Measurements from ENCODE around the gene CCRL2.

CCRL2 gene

GRCh38 chr3:46448721-46449120, 41.7 kb downstream of the CCRL2 start:
- H3K27ac ChIP-seq (ENCODE audit: low read depth, low read length) = no peak overlapping the region
- H2AFZ ChIP-seq (ENCODE audit: low read length, unreplicated experiment) = no peak overlapping the region
- peaks cover 59% of the 10 kb centered on the region for H3K27me3 ChIP-seq (ENCODE audit: insufficient read depth, low read length)
- no peaks in the 10 kb centered on the region for H3K79me2 ChIP-seq (ENCODE audit: control insufficient read depth, insufficient read depth, low read length, unreplicated experiment)
- no peaks in the 10 kb centered on the region for H3K36me3 ChIP-seq (ENCODE audit: insufficient read depth, low read length)
- no peaks in the 10 kb centered on the region for H3K4me1 ChIP-seq (ENCODE audit: control insufficient read depth, insufficient read depth, low read length, unreplicated experiment)
- H3K4me3 ChIP-seq (ENCODE audit: low read depth, low read length) = no peak overlapping the region

DNA sequence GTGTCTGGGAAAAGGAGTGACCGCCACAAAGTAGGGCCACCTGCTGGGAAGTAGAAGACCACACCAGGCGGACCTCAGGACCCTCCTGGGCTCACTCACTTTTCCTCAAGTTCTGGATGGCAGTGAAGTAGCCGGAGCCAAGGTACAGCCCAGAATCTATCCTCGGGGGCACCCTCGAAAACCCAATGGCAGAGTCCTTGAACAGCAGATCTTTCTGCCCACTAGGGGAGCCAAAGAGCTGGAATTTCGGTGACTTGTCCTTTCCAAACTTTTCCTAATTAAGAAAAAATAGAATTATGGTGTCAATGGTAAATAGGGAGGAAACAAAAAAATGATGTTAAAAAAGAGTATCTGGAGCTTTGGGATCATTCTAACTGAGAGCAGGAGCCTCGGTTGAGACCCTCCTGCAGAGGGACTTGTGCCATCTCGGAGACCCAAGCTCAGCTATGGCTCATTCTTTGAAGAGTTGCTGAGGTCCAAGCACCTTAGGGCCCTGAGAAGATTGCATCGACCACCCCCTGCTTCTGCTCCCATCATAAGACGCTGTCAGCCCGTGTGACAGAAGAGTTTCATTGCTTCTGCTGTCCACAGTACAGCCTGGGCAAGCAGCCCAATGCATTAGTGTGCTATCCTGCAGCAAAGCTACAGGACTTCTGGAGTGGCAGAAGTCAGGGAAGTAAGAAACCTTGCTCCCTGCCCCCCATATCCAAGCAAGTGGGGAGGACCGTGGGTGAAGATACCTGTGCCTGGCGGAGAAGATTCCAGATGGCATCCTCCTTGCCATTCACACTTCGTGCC, 42.9 kb downstream of the CCRL2 start:
- Histone ChIP-seq H3K27me3 (ENCODE audit: insufficient read depth, low read length) (peaks cover 68% of the 10 kb centered on the region), H3K36me3 (ENCODE audit: insufficient read depth, low read length) (no peaks in the 10 kb centered on the region), H2AFZ (ENCODE audit: low read length, unreplicated experiment) (no peak overlapping the region), H3K4me3 (ENCODE audit: low read depth, low read length) (no peak overlapping the region), H3K79me2 (ENCODE audit: control insufficient read depth, insufficient read depth, low read length, unreplicated experiment) (no peaks in the 10 kb centered on the region), H3K27ac (ENCODE audit: low read depth, low read length) (no peak overlapping the region), H3K4me1 (ENCODE audit: control insufficient read depth, insufficient read depth, low read length, unreplicated experiment) (no peaks in the 10 kb centered on the region)

DNA sequence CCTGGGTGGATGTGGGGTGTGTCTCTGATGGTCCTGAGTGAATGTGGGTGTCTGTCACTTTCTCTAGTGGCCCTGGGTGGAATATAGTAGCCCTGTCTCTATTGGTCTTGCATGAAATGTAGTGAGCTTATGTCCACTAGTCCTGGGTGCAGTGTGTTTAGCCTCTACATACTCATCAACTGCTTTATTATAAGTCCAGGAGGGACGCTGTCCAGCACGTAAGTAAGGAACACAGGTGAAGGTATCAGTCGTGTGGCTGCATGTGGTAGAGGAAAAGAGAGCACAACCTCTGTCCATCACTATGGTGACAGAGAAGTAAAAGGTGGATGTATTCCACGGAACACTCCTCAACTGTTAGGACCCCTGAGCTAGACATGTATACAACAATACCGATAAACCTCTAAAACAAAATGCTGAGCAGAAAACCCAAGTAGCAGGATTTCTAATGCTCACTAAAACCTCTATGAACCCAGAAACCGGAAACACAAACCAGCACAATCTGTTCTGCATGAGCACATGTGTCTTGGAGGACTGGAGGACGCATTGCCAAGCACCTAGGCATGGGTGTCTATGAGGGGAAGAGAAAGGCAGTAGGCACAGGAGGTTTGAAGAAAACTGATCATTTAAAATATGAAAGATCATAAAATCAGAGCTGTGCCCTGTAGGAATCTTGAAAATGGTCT, 46.6 kb downstream of the CCRL2 start:
- Histone ChIP-seq H2AFZ (ENCODE audit: low read length, unreplicated experiment) (no peak overlapping the region), H3K27ac (ENCODE audit: low read depth, low read length) (no peak overlapping the region), H3K79me2 (ENCODE audit: control insufficient read depth, insufficient read depth, low read length, unreplicated experiment) (no peaks in the 10 kb centered on the region), H3K36me3 (ENCODE audit: insufficient read depth, low read length) (no peaks in the 10 kb centered on the region), H3K27me3 (ENCODE audit: insufficient read depth, low read length) (peaks cover 64% of the 10 kb centered on the region), H3K4me3 (ENCODE audit: low read depth, low read length) (no peak overlapping the region), H3K4me1 (ENCODE audit: control insufficient read depth, insufficient read depth, low read length, unreplicated experiment) (no peaks in the 10 kb centered on the region)

- peaks cover 61% of the 10 kb centered on the region for H3K27me3 ChIP-seq (ENCODE audit: insufficient read depth, low read length)
- H3K36me3 ChIP-seq (ENCODE audit: insufficient read depth, low read length) = no peaks in the 10 kb centered on the region
- no peak overlapping the region for H2AFZ ChIP-seq (ENCODE audit: low read length, unreplicated experiment)
- no peak overlapping the region for H3K4me3 ChIP-seq (ENCODE audit: low read depth, low read length)
- H3K79me2 ChIP-seq (ENCODE audit: control insufficient read depth, insufficient read depth, low read length, unreplicated experiment) = no peaks in the 10 kb centered on the region
- no peak overlapping the region for H3K27ac ChIP-seq (ENCODE audit: low read depth, low read length)
- H3K4me1 ChIP-seq (ENCODE audit: control insufficient read depth, insufficient read depth, low read length, unreplicated experiment) = no peaks in the 10 kb centered on the region
Measured at GRCh38 chr3:46454209-46454595, 47.1 kb downstream of the CCRL2 start.

DNA sequence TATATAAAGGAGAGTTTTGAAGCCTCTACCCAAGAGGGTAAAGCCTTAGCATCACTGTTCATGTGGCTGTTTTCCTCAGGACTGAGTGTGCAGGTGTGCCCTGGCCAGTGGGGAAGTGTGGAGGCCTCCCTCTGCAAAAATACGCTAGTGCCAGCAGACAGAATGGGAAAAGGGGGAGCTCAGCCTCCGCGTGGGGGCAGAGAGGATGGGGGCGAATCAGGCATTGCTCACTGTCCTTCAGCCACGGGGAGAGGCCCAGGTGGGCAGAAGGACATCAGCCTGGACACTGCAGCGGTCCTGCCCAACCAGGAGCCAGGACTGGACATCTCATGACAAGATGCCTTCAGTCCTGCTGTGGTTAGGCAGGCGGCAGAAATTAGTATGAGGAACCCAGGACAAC, 47.5 kb downstream of the CCRL2 start:
- Histone ChIP-seq H2AFZ (ENCODE audit: low read length, unreplicated experiment) (no peak overlapping the region), H3K27me3 (ENCODE audit: insufficient read depth, low read length) (peaks cover 59% of the 10 kb centered on the region), H3K4me3 (ENCODE audit: low read depth, low read length) (no peak overlapping the region), H3K27ac (ENCODE audit: low read depth, low read length) (no peak overlapping the region), H3K79me2 (ENCODE audit: control insufficient read depth, insufficient read depth, low read length, unreplicated experiment) (no peaks in the 10 kb centered on the region), H3K4me1 (ENCODE audit: control insufficient read depth, insufficient read depth, low read length, unreplicated experiment) (no peaks in the 10 kb centered on the region), H3K36me3 (ENCODE audit: insufficient read depth, low read length) (no peaks in the 10 kb centered on the region)

GRCh38 chr3:46455231-46456115, 48.4 kb downstream of the CCRL2 start:
- Histone ChIP-seq H3K27ac (ENCODE audit: low read depth, low read length) (no peak overlapping the region), H3K36me3 (ENCODE audit: insufficient read depth, low read length) (no peaks in the 10 kb centered on the region), H2AFZ (ENCODE audit: low read length, unreplicated experiment) (no peak overlapping the region), H3K27me3 (ENCODE audit: insufficient read depth, low read length) (peaks cover 65% of the 10 kb centered on the region), H3K79me2 (ENCODE audit: control insufficient read depth, insufficient read depth, low read length, unreplicated experiment) (no peaks in the 10 kb centered on the region), H3K4me3 (ENCODE audit: low read depth, low read length) (no peak overlapping the region), H3K4me1 (ENCODE audit: control insufficient read depth, insufficient read depth, low read length, unreplicated experiment) (no peaks in the 10 kb centered on the region)

DNA sequence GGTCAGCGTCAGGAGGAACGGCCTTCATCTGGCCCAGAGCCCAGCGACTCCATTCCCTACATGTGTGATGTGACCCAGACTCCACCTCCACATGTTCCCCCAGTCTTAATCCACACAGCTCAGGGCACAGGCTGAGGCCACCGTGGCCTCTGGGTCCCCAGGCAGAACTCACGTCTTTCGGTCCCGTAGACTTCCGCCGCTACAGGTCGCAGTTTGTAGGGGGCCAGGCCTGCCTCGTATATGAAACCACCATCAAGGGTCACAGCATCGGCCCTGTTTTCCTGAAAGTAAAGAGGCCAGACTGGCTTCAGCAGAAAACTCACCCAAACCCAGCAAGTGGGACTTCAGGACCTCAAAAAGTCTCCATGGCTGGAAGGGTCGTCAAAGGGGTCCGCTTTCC, 49.1 kb downstream of the CCRL2 start:
- H3K4me1 ChIP-seq (ENCODE audit: control insufficient read depth, insufficient read depth, low read length, unreplicated experiment) = no peaks in the 10 kb centered on the region
- H2AFZ ChIP-seq (ENCODE audit: low read length, unreplicated experiment) = no peak overlapping the region
- H3K79me2 ChIP-seq (ENCODE audit: control insufficient read depth, insufficient read depth, low read length, unreplicated experiment) = no peaks in the 10 kb centered on the region
- no peak overlapping the region for H3K4me3 ChIP-seq (ENCODE audit: low read depth, low read length)
- H3K27me3 ChIP-seq (ENCODE audit: insufficient read depth, low read length) = peaks cover 66% of the 10 kb centered on the region
- H3K27ac ChIP-seq (ENCODE audit: low read depth, low read length) = no peak overlapping the region
- no peaks in the 10 kb centered on the region for H3K36me3 ChIP-seq (ENCODE audit: insufficient read depth, low read length)

All from ACC112 (cell line).